Lower leg skin (tissue), 4 donors: ENCODE data around the gene LDB1. TPM values are rescaled to one million over a fixed set of nuclear protein-coding genes. Genes with fewer than 3 reads are reported as not detected.

ENCODE experiments used
- DNase-seq, 2 donors: peaks; one replicate each; pipeline ENCODE4 v3.0.0-alpha.2; 2019; ENCODE audit warnings: low spot score in 2 of 2
- H3K4me3 ChIP-seq: fragments of 200-600 bp; sonication (generic); 2 replicates; pipeline ENCODE4 v1.5.1; 2017; ENCODE audit warnings: mild to moderate bottlenecking, low read depth; ENCODE audit not compliant: poor library complexity, severe bottlenecking
- CTCF ChIP-seq, 3 donors: fragments of 450-650 bp; IDR thresholded peaks; one replicate each; pipeline ENCODE4 v1.5.1; 2016; ENCODE audit warnings: antibody characterized with exemption in 3 of 3, mild to moderate bottlenecking in 3 of 3, moderate library complexity in 2 of 3
- POLR2A ChIP-seq, 2 donors: fragments of 450-650 bp; IDR thresholded peaks; one replicate each; pipeline ENCODE4 v1.6.1; 2016 to 2017; ENCODE audit warnings: antibody characterized with exemption in 2 of 2, mild to moderate bottlenecking in 1 of 2, moderate library complexity in 1 of 2
- WGBS, 2 donors: methylation state at CpG; one replicate each; pipeline ENCODE4 v1.1.5; 2018; 5-methylcytosine and 5-hydroxymethylcytosine counted together
- intact Hi-C: fragments of 100-400 bp; cut with DNase I; formaldehyde crosslinking; loops from one replicate; pipeline ENCODE4 v1.15.0; 2023; ENCODE audit warnings: low total_unique reads
- total RNA-seq, 4 donors: library from RNA; depleted of rRNA; stranded (reverse); fragments of >200 nt; gene quantifications; one replicate each; pipeline ENCODE4 v1.1.0, GENCODE V29; 2016

Gene LDB1
- total RNA-seq, 4 donors from 2014 or later: 80.3 to 109 (median 102) TPM

- TF ChIP-seq POLR2A (IDR thresholded peaks at IDR 0.05): no peak
- no peak for TF ChIP-seq CTCF (IDR thresholded peaks at IDR 0.05)
- intact Hi-C loops: no loop called here
- no peak overlapping the region for H3K4me3 ChIP-seq
- no peak for DNase-seq
- WGBS, 2 donors: 89 to 95% methylated on average over 5 of the region's 5 CpGs
Measured at GRCh38 chr10:102140913-102141540, 20.9 kb upstream of the LDB1 start.

GRCh38 chr10:102140218-102140617 is 20.1 kb upstream of the LDB1 start:
- 81 to 95% methylated on average over 3 of the region's 4 CpGs for WGBS, 2 donors
- TF ChIP-seq POLR2A (IDR thresholded peaks at IDR 0.05) (no peak), CTCF (IDR thresholded peaks at IDR 0.05) (no peak)
- no peak overlapping the region for H3K4me3 ChIP-seq
- intact Hi-C loops: no loop called here
- DNase-seq: no peak

GRCh38 chr10:102139281-102140110 is 19.3 kb upstream of the LDB1 start:
- 84% methylated on average over 14 to 15 of the region's 15 CpGs for WGBS, 2 donors
- H3K4me3 ChIP-seq: no peak overlapping the region
- DNase-seq: no peak
- intact Hi-C loops: no loop called here
- no peak for TF ChIP-seq POLR2A (IDR thresholded peaks at IDR 0.05)
- TF ChIP-seq CTCF (IDR thresholded peaks at IDR 0.05): no peak

GRCh38 chr10:102135956-102136526 is 15.9 kb upstream of the LDB1 start:
- intact Hi-C loops: no loop called here
- no peak for DNase-seq
- TF ChIP-seq POLR2A (IDR thresholded peaks at IDR 0.05): no peak
- TF ChIP-seq CTCF (IDR thresholded peaks at IDR 0.05): no peak
- 61 to 67% methylated on average over 7 of the region's 7 CpGs for WGBS, 2 donors
- H3K4me3 ChIP-seq: no peak overlapping the region

- no peak overlapping the region for H3K4me3 ChIP-seq
- intact Hi-C loops: no loop called here
- no peak for DNase-seq
- WGBS, 2 donors: 41 to 54% methylated on average over 2 of the region's 2 CpGs
- TF ChIP-seq POLR2A (IDR thresholded peaks at IDR 0.05) (no peak), CTCF (IDR thresholded peaks at IDR 0.05) (no peak)
Measured at GRCh38 chr10:102134416-102134815, 14.2 kb upstream of the LDB1 start.
